ENCODE measurements around the gene HECTD1.

- TF ChIP-seq POLR2AphosphoS5 (IDR thresholded peaks at IDR 0.05; ENCODE audit: low read depth, low read length) (no peak), TAF1 (IDR thresholded peaks at IDR 0.05; ENCODE audit: borderline replicate concordance, low read depth, low read length) (no peak)
These were observed 47.7 kb upstream of the HECTD1 start for GRCh38 chr14:31255286-31255685.
